Activated gamma-delta T cell (primary cell): Measurements from ENCODE around the gene SLC35F6.
A peak's percentile ranks its signal among the peaks of the same experiment; 100 is the strongest.

Experiments used
- DNase-seq: peaks from one replicate; lab custom pipeline; 2025; lab: John Stamatoyannopoulos, UW
- total RNA-seq, 2 donors: gene quantifications; one replicate each; lab custom pipeline; 2026; lab: John Stamatoyannopoulos, UW

The SLC35F6 gene, protein sequence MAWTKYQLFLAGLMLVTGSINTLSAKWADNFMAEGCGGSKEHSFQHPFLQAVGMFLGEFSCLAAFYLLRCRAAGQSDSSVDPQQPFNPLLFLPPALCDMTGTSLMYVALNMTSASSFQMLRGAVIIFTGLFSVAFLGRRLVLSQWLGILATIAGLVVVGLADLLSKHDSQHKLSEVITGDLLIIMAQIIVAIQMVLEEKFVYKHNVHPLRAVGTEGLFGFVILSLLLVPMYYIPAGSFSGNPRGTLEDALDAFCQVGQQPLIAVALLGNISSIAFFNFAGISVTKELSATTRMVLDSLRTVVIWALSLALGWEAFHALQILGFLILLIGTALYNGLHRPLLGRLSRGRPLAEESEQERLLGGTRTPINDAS
- 30.4 to 31.7 reads per million in 2 donors for total RNA-seq

DNA sequence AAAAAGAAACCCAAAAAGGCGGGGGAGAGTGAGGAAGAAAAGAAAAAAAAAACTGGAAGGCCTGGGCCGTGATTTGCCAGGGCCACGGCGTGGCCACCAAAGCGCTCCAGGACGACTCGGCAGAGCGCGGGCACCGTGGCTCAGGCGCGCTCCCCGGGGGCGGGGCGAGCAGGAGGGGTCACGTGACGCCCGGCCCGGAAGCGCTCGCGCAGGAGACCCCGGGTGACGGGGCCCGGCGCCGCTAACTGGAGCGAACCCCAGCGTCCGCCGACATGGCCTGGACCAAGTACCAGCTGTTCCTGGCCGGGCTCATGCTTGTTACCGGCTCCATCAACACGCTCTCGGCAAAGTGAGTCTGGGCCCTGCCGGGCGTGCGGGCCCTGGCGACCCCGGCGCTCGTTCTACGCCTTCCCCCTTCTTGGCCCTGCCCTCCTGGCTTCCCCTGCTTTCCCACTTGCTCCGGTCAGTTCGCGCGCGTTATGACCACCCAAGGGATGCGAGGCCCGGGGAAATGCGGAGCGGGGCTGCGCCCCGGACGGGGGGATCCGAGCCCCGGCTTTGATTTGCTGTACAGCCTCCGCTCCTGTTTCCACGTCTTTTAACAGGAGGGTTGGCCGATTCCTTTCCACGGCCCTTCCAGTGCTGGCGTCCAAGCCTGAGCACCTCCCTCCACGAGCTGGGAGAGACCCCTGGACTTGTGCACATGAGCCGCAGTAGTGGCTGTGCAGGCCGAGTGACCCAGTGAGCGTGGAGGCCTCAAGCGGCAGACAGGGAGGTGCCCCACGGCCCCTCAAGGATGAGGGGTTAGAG, at the start of gene SLC35F6:
Gene SLC35F6, plus strand, starts transcription at position 207 of the 810 bp plus-strand sequence. Its CDS starts 66 bp downstream, at position 273.
- DNase-seq: peak; percentile 77

DNA sequence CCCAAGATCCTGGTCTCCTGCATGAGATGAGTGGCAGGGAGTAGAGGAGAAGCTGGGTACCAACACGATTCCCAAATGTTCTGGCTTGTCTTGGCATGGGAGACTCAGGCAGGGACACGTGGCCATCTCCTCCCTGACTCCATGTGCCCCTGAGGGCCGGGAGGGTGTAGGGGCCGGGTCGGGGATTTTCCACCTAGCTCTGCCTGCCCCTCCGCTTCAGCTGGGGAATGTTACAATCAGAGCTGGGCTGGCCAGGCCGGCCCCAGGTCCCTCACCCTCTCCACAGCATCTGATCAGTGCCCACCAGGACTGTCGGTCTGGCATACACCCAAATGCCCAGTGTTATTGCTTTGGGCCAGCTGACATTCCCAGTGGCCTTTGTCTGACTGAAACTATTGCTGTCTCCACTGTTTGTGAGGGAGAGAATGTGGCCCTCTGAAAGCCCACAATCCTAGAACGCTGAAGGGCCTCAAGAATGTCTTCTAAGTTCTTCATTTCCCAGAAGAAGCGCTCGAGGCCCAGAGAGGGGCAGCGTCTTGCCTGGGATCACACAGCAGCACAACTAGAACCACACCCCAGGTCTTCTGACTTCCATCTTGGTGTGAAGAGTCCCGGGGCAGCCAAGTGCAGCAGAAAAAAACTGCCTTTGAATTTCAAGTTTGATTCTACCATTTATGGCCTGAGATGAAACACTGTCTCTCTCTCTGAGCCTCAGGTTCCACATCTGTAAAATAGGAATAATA, 48.4 kb upstream of the SLC35F6 start:
- DNase-seq: no peak

DNA sequence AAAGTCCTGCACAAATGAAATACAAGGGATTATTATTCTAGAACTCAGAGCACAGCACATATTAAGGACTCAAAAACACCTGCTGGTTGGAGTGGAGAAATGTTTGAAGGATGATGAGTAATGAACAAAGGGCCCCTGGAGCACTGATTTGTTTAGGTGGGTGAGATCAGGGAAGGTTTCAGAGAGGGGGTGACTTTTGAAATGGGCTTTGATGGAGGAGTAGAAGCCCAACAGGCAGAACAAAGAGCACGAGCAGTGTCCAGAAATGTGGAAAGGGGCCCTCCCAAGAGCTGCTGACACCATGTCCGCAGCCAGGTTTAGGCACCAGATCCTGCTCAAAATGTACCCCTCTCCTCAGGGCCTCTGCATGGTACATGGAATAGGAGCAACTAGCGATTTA, 47.7 kb upstream of the SLC35F6 start:
- no peak for DNase-seq

DNA sequence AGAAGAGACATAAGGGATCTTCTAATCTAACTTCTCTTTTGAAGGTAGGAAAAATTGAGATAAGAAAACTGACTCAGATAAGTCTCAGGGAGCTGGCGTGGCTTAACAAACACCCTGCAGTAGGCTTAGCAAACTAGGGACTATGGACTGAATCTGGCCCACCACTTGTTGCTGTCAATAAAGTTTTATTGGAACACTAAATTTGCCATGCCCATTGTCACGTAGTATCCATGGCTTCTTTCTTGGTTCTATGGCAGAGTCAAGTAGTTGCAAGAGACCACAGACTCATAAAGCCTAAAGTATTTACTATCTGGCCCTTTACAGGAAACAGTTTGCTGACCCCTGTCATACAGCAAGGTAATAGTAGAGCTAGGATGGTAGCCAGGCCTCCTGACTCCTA, 47.3 kb upstream of the SLC35F6 start:
- DNase-seq: no peak

DNA sequence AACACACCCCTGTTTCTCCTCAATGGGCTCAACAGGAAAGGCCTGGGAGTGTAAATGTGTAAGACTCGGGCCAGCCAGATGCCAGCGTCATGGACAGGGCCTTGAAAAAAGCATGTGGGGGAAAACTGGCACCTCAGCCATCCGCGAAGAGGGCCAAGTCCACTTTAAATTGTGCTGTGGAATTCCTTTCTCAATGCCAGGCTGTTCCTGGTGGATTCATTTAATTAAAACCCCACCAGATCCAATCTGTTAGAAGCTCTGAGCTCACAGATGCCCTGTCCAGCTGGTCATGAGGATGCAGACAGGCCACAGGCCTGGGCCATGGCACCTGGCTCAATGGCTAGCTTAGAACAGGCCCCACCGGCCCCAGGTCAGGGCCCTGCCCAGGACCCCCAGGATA, 46.7 kb upstream of the SLC35F6 start:
- DNase-seq: no peak

DNA sequence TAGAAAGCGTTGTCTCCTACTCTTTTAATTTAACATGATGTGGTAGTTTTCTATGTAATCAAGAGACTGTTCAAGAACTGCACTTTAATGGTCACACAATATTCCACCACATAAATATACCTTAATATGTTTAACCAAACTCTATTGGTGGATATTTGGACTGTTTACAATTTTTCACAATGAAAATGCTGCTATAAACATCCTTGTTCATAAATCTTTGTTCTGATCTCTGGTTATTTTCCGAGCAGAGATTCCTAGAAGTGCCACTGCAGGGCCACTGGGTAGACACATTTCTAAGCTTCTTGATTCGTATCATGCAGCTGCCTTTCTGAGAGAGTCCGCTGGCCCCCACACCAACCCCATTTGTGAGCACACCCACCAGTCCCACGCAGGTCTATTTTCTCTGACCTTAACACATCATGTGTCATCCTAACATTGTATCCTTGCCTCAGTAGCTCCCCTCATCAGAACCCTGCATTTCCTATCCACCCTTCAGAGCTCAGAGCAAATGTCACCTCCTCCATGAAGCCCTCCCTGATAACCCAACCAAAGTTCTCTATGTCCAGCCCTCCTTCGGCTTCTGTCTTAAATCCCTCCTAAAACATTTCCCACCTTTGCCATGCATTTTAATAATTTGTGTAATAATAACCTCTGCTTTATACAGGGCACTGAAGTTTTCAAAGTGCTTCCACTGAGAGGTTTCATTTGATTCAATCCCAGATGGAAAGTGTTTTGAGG, 45.0 kb upstream of the SLC35F6 start:
- DNase-seq: no peak

DNA sequence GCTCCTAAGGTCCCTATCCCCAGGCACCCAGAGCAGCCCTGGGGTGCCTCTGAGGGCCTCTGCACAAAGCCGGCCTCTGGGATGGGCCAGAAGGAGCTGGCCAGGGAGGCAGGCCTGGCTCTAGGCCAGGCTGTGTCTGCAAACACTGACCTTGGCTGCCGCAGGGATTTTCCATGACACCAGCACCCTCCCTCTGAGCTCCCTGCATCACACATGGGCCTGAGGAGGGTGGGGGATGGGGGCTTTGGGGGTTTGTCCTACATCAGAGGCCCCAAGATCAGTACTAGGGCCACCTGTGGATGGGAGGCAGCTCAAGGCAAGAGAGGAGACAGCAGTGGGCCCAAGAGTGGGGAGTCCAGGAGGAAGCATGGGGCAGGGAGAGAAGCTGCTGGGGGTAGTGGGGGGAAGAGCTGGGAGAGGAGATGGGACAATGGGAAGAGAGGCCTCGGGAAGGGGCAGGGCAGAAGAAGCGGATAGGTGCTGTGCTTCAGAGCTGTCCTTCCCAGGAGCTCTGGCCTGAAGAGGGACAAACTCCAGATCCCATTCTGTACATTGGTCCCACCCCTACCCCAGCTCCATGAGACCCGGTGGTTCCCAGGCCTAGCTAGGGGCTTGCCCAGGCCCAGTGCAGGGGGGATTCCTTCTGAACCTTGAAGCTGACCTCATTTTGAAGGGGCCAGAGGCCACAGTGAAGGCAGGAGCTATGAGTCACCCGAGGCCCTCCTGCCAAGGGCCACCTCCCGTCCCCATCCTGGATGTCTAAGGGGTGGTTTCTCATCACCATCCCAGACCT, 43.6 kb upstream of the SLC35F6 start:
- DNase-seq: no peak

DNA sequence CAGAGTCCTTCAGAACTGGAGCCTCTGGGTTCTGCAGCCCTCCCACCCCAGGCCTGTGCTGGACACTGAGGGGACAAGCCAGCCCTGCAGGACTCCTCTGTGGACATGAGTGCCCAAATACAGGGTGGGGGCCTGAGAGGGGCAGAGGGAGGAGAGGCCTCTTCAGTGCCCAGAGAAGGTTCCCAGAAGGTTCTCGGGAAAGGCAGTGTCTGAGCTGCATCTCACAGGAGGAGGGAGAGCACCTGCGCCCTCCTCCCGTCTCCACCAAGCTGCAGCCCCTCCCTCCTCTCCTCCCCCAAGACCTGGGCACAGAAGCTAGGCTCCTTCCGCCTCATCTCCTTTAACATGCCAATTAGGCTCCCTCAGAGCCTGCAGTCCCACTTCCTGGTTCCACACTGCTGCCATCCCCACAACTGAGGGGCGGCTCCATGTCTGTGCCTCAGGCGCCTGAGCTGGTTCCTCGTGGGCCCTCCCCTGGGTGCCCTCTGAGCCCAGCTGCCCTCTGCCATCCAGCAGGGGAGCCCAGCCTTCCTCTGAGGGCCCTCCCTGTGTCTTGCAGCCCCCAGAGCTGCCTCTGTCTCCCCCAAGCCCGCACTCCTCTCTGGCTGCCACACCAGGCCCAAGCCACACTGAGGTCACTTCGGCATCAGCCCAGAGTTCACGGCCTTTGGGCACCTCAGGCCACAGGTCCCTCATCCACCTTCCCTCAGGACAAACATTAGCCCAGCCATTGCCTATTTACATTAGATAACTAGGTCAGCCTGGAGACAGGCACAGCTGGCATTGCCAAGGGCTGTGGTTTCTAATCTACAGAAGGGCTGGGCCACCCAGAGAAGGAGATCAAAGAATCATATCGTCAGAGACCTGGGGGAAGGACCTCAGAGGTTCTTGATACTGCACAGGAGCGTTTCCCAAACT, 42.7 kb upstream of the SLC35F6 start:
- no peak for DNase-seq

DNA sequence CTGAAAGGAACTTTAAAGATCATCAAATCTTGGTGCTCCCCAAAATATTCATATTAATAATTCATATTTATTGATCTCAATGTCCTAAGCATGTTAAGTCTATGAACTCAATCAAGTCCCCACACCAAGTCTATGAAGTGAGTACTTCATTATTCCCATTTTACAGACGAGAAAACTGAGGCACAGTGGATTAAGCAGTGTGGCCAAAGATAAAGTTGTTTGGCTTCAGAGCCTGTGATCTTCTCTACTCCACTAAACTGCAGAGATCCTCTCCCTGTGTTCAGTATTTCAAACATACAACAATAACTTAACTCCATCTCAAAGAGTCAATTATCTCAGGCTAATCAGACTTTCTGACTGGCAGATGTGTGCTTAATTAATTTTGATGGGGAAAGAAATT, 41.8 kb upstream of the SLC35F6 start:
- no peak for DNase-seq

DNA sequence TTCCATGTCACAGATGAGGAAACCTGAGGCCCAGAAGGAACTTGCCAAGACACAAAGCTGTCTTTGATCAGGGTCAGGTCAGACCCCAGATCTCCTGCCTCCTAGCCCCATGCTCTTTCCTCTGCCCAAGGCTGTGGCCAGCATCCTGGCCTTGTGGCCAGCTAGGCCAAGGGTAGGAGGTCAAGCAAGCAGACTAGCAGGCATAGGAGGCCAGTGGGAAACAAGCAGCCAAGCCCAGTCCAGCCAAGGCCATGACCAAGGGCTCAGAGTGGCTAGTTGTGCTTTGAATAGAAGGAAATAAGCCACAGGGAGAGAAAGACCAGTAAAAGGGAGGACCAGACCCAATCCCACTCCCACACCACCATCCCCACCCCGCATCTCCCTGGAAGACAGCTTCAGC, 41.2 kb upstream of the SLC35F6 start:
- DNase-seq: no peak

DNA sequence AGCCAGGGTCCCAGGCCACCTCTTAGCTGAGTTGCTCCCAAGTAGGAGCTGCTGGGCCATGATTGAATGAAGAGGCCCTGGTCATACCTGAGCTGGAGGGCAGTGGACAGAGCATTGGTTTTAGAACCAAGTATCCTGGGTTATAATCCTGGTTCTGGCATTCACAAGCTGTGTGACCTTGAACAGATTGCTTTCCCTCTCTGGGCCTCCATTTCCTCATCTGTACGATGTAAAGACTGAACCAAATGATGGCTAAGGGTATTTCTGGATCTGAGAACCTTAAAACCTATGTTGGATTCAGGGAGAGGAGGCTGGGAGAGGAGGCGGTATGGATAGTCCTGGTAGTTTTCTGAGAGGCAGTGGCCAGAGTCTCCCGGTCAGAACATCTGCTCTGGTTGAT, 40.6 kb upstream of the SLC35F6 start:
- DNase-seq: no peak

DNA sequence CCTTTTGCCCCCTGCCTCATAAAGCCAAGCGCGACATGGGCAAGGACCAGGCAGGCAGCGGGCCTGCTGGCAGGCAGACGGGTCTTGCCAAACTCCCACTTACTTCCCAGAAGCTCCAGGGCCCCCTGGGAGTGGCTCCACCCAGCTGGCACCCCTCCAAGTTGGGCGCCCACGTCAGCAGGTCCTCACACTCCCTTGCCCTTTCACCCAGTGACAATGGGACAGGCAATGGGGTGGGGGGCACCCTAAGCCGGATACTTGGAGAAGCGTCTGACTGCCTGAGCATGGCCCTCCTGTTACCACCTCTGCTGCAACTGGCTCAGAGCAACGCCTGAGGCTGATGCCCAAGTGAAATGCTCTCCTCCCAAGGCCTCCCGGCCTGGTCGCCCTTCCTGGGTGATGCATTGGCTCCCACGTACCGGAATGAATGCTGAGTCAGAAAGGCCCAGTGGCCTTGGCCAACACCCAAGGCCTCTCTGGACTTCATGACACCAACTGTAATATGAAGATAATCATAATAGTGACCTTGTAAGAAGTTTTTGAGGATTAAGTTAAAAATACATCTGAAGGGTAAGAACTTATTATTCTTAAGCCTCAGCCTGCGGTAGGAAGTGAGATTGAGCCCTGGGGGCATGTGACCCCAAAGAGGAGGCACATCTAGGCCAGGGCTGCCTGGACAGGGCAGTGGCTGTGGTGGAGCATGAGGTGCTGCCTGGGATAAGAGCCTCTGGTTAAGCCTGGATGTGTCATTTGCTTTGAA, 39.9 kb upstream of the SLC35F6 start:
- no peak for DNase-seq

DNA sequence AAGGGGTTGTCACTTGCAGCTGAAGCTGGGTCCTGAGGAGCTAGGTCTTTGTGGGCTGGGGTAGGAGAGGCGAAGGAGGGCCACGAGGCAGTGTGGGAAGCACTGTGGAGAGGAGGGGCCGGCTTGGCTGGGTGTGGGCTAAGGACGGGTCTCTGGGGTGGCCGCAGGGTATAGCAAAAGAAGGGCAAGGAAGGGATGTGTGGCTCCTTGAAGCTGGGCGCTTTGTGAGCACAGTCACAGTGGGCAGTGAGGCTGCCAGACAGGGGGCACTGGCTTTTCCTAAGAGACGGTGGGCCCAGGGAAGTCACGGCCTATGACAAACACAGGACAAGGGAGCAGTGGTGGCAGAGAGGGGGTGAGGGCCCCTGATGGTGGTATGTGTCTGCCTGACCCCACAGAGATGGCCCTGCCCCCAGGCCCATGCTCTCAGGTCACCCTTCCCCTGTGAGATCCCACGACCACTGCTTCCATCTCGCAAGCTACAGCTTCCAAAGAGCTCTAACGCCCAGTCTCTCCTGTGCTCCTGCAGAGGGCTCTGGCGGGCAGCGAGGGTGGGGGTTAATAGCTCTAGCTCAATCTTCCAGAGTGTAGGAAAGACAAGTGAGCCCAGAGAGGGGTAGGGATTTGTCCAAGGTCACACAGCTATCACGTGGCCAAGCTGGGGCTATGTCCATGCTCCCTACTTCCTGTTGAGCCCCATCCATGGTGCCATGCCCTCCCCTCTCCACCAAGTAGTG, 39.1 kb upstream of the SLC35F6 start:
- DNase-seq: no peak

DNA sequence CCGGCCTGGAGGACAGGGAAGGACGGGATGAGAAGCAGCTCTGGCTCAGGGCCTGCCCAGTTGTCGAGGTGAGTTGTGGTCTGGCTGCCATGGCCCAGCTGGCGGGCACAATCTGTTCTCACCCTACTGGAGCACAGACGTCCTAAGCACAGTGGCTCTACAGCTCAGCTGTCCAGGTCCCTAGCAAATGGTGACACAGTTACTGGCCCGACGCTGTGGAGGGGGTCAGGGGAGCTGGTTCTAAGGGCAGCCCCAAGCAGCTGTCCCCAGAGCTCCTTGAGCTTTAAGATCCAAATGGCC, 38.6 kb upstream of the SLC35F6 start:
- no peak for DNase-seq

DNA sequence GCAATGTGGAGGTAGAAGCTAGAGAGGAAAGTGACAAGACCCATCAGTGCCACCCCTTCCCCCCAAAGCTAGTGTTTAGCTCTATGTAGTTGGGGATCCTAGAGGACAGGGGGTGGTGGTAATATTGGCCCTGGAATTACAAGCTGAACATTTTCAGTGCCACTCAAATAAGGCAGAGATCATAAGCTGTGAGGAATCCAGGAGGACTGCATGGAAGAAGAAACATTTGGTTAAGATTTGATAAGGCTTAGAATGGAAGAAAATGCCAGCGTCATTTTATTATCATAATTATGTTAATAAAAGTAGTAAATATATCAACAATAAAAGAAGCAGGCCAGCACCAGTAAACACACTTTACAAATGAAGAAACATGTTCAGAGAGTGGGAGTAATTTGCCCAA, 37.9 kb upstream of the SLC35F6 start:
- DNase-seq: no peak

DNA sequence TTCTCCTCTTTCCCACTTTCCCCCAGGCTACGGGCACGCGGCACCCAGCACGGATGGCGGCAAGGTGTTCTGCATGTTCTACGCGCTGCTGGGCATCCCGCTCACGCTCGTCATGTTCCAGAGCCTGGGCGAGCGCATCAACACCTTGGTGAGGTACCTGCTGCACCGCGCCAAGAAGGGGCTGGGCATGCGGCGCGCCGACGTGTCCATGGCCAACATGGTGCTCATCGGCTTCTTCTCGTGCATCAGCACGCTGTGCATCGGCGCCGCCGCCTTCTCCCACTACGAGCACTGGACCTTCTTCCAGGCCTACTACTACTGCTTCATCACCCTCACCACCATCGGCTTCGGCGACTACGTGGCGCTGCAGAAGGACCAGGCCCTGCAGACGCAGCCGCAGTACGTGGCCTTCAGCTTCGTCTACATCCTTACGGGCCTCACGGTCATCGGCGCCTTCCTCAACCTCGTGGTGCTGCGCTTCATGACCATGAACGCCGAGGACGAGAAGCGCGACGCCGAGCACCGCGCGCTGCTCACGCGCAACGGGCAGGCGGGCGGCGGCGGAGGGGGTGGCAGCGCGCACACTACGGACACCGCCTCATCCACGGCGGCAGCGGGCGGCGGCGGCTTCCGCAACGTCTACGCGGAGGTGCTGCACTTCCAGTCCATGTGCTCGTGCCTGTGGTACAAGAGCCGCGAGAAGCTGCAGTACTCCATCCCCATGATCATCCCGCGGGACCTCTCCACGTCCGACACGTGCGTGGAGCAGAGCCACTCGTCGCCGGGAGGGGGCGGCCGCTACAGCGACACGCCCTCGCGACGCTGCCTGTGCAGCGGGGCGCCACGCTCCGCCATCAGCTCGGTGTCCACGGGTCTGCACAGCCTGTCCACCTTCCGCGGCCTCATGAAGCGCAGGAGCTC, 36.2 kb upstream of the SLC35F6 start:
- no peak for DNase-seq

DNA sequence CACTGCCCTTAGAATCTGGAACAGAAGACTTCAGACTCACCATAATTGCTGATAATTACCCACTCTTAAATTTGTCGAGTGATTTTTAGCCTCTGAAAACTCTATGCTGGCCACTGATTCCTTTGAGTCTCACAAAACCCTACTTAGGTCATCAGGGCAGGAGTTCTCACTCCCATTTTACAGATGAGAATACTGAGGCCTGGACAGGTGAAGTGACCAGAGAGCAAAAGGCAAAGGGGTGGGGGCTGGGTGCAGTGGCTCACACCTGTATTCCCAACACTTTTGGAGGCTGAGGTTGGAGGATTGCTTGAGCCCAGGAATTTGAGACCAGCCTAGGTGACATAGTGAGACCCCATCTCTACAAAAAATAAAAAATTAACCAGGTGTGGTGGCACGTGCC, 34.8 kb upstream of the SLC35F6 start:
- no peak for DNase-seq
